Occipital lobe (tissue), 2 donors: Measurements from ENCODE around the gene GPRIN2. TPM values are rescaled to one million over a fixed set of nuclear protein-coding genes. Genes with fewer than 3 reads are reported as not detected.
"Not testable (repeated sequence)": the region's sequence is repeated elsewhere in the genome, so short reads cannot be mapped to it uniquely, and the experiment has no call there.

Experiments
- DNase-seq: peaks from one replicate; lab custom pipeline; 2025; lab: John Stamatoyannopoulos, UW
- total RNA-seq: library from RNA; depleted of rRNA; stranded (reverse); fragments of >200 nt; gene quantifications from one replicate; pipeline ENCODE4 v1.2.3, GENCODE V29; 2014

Gene GPRIN2
- total RNA-seq, 1 donor from 2014 or later = 19.3 TPM

DNA sequence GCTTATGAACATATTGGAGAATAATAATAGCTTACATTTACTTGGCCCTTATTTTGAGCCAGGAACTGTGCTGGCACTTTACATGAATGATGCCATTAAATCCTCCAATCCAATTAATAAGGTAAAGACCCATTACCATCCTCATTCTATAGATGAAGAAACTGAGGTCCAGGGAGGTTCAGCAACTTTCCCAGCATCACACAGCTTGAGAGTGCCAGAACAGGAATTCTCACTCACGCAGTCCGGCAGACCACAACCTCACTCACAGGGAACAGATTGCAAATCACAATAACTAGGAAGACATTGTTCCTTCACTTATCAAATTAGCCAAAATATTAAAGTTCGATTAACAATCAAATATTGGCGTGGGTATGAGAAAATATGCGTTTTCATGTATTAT, 18.3 kb downstream of the GPRIN2 start:
- DNase-seq = no peak

DNA sequence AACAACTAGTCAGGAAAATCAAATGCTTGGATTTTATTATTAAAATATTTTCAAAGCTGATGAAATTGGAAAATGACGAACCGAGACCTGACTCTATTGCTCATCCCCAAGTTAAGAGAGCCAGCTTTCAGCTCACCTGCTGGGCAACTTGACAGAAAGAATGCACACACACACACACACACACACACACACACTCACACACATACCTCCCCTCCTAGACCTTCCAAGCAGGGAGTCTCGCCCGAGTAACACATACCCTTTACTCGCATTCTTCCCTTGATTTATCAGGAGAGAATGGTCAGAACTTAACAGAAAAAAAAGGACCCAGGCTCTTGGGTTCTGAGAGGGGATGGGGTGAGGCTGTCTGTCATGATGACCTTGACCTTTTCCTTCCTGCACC, 19.1 kb downstream of the GPRIN2 start:
- DNase-seq = no peak

DNA sequence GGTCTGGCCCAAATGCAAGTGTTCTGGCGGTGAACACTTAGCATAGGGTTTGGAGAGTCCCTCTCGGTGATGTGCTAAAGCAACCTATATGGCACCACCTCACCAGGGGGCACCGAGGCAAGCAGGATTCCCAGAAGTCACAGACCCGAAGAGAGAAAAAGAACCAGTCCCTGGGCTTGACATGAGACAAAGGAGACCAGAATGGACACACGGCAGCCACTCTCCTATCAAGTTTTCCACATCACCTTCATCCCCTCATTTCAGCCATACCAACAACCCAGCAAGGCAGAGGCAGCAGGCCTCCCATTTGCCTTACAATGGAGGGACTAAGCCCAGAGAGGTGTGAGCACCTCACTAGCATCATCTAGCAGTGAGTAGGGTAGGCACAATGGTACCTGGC, 19.7 kb downstream of the GPRIN2 start:
- no peak for DNase-seq

DNA sequence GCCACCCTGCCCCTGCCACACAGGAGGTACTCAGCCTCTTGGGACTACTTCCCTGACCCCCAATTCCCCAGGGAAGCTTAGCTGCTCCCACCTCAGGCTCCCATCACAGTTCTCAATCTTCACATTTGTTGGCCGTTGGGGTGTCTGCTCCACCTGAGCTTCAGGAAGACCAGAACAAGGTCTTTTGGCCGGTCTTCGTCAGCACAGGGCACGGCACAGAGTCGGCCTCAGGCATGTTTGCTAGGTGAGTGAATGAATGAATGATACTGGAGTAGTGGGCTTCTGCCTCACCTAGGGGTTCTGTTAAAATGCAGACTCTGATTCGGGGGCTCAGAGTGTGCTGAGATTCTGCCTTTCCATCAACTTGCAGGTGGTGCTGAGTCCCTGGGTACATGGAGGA, 20.3 kb downstream of the GPRIN2 start:
- no peak for DNase-seq

DNA sequence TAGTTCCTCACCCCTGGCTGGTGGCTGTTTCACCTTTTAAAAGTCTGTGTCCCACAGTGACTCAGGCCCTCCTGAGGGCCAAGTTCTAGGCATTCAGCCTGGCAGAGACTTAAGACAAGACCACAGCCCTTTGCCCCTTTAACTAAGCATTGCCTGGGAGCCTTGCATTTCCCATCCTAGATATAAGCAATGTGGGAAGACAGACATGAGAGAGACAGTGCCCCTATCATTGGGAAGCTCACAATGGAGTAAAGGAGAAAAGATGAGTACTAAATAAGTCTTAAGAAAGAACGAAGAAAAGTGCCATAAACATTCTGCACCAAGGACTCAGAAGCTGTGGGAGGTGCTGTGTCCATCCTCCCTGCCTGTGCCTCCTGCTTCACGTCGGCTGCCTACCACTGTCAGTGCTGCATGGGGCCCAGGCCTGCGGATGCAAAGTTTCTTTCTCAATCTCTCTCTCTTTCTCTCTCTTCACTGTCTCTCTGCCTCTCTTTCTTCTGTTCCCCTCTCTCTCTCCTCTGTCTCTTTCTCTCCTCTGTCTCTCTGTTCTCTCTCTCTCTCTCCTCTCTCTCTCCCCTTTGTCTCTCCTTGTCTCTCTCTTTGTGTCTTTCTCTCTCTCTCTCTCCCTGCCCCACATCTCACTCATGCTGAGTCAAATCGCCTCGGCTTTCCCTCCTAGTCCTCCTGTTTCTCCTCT, 21.5 kb downstream of the GPRIN2 start:
- DNase-seq = no peak

DNA sequence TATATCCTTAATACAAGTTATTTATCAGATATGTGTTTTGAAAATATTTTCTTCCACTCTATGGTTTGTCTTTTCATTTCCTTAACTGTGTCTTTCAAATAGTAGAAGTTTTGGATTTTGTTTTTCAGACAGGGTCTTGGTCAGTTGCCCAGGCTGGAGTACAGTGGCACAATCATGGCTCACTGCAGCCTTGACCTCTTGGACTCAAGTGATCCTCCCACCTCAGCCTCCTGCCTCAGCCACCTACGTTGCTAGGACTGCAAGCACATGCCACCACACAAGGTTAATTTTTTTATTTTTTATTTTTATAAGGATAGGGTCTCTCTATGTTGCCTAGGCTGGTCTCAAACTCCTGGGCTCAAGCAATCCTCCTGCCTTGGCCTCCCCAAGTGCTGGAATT, 24.2 kb downstream of the GPRIN2 start:
- not testable (repeated sequence) for DNase-seq

DNA sequence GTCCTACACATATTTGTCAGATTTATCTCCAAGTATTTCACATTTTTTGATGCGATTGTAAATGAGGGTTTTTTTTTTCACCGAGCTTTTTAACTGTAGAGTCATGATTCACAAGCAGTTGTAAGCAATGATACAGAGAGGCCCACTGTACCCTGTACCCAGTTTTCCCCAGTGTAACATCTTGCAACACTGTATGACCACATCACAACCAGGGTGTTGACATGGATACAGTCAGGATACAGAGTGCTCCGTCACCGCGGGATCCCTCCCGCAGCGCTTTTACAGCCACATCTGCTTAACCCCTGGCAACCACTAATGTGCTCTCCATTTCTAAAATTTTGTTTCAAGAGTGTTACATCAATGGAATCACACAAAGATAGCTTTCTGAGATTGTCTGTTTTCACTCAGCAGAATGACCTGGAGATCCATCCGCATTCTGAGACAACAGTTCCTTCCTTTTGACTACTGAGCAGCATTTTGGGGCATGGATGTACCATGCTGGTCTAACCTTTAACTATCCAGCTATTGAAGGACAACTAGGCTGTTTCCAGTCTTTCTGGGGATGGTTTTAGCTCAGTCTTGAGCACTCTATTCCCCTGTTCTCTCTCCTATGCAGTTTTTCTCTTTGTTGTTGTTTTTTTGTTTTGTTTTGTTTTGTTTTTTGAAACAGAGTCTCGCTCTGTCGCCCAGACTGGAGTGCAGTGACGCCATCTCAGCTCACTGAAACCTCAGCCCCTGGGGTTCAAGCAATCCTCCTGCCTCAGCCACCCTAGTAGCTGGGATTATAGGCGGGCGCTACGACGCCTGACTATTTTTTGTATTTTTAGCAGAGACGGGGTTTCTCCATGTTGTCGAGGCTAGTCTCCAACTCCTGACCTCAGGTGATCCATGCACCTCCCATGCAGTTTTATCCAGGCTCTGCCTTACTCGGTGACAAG, 25.9 kb downstream of the GPRIN2 start:
- DNase-seq = no peak

DNA sequence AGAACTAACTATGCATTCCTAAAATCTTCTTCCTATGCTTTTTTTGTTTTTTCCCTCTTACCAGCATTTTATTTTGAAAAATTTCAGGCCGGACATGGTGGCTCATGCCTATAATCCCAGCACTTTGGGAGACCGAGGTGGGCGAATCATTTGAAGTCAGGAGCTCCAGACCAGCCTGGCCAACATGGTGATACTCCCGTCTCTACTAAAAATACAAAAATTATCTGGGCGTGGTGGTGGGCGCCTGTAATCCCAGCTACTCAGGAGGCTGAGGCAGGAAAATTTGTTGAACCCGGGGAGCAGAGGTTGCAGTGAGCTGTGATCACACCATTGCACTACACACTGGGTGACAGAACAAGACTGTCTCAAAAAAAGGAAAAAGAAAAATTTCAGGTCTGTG, 26.7 kb downstream of the GPRIN2 start:
- not testable (repeated sequence) for DNase-seq

DNA sequence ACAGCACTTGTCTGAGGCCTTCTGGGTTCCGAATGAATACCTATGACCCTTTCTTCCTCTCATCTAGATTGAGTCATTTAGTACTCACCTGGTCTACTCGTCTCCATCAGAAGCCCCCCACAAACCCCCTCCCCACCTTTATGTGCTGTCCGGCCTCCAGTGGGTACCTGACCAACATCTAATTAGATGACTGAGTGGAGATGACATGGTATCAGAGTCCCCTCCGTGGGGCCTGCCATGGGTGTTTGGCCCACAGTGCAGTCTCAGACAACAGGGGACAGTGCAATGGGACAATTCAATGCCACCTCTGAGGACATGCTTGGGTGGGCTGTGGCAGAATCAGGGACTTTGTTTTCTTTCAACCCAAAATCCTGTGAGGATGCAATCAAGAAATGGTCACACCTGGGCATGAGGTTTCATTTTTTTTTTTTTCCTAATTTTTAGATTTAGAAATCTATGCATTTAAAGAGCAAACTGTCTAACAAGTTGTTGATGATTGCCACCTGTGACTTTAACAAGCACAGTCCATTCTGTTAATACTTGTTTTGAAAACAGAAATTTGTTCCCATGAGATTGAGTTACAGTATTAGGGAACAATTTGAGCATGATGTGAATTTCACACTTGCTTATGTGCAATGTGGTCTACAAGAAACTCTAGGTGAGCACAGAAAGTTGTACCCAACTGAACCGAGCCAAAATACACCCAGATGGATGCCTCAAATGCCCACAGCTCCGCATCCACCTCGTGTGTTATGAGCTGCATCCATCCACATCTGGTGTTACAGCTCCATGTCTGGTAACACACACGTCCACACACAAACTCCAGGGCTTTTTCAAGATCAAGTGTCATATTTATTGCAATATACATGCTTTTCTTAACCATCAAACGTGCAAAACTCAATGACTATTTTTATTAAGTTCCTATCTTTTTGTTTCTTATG, 27.5 kb downstream of the GPRIN2 start:
- DNase-seq = no peak

DNA sequence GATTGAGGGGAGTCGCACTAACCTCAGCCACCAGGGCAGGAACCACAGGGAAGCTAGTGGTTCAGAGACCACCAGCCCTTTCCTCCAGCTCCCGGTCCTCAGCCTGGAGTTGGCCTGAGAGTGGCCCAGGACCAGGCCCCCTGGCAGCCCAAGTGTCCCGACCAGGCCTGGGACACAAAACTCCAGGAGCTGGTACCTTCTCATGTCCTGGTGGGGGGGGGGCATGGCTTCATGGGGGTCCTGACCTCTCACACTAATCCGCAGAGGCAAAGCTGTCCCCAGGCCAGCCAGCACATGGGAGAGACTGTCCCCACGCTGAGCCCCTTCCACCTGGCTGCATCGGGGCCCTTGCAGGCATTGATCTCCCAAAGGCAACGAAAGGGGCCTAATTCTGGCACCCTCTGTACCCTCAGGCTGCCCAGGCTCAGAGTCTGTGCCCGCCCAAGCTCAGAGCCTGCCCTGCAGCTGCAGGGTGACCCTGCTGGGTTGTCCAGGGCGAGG, 28.2 kb downstream of the GPRIN2 start:
- DNase-seq = no peak

DNA sequence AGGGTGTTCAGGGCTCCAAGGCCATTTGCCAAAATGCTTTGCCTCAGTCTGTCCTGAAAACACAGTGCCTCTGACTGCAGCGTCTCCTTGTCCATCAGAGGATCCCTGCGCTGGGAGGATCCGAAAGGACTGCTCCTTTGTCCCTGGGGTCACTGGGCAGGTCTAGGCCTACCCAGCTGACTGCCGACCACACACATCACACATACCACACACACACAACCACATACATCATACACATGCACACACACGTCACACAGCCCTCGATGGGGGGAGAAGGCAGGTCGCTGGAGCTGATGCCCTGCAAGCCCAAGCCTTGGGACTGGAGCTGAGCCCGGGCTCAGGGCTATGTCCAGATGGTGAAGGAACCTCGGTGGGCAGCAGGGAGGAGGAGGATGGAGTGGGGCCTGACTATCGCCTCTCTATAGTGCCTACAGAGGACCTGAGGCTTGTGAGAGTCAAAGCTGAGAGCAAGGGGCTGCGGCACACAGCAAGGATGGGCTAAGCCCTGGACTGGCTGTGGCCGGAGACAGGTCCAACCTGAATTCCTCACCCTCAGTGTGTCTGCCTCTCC, 29.1 kb downstream of the GPRIN2 start:
- no peak for DNase-seq

DNA sequence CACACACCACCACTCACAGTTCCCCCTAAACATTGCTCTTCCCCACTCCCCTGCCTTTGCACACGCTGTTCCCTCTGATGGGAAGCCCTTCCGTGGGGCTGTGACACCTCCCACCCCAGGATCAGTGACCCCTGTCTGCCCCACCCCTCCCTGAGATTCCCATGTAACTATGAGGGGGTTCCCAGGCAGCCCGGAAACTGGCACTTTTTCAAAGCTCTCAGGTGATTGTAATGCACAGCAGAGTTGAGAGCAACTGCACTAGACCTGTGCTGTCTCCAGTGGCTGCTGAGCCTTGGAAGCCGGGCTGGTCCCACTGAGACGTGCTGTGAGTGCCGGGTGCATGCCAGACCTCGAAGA, 29.8 kb downstream of the GPRIN2 start:
- no peak for DNase-seq

DNA sequence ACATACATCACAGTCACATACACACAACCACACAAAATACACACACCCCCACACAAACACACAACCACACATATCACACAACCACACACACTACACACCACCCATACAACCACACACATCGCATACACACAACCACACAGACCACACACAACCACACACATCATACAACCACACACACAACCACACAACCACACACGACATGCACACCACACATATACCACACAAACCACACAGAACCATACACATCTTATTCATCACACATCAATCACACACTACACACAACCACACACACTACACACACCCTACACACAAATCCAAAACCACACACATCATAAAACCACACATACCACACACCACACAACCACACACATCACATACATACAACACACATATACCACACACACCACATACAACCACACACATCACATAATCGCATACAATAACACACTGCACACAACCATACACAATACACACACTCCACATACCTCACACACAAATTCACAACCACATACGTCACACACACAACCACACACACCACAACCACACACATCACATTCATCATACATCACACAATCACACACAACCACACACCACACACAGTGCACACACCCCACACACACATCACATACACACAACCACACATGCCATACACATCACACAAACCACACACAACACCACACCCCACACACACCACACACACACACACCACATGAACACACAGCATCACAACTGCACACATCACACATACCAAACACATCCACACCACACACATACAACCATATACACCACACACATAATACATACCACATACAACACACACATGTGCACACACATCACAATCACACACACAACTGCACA, 30.4 kb downstream of the GPRIN2 start:
- DNase-seq = no peak

DNA sequence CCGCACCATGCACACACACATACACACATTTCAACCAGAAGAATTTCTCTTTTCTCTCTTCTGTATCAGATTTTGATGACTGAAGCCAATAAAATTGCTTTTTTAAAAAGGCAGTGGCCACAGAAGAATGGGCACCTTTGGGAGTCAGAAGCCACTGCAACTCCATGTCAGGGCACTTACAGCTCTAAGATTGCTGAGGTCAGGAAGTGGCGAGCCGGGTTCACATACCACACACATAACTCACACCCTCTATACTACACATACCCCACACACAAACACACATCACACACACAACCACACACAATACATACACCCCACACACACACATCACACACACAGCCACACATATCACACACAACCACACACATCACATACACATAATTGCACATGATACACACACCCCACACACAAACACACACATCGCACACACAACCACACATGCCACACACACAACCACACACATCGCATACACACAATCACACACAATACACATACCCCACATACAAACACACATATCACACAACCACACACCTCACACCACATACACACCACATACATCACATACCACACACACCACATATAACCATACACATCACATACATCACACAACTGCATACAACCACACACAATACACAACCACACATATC, 31.2 kb downstream of the GPRIN2 start:
- DNase-seq = no peak

DNA sequence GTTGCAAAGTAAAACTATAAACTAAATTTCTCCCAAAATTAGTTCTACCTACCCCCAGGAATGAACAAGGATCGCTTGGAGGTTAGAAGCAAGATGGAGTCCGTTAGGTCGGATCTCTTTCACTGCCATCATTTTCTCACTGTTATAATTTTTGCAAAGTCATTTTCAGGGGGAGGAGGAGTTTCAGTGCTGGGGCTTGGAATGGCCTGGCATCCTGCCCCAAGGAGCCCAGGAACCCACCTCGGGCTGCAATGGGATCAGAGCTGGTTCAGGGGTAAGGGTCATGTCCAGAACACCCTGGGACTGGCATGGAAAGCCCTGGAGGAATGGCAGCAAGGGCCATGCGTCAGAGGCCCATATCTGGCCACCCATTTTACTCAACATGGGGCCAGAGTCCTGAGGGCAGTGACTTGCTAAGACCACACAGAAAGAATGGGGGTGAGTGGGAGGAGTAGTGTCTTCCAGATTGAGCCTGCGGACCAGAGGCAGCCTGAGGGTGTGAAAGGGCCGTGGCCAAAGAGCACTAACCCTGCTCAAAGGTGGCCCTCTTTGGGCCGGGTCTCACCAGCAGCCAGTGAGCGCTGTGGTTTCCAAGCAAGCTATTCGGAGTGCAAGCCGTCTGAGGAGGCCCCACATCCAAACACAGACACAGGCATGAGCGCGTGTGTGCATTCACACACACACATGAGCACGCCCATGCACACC, 31.8 kb downstream of the GPRIN2 start:
- no peak for DNase-seq

DNA sequence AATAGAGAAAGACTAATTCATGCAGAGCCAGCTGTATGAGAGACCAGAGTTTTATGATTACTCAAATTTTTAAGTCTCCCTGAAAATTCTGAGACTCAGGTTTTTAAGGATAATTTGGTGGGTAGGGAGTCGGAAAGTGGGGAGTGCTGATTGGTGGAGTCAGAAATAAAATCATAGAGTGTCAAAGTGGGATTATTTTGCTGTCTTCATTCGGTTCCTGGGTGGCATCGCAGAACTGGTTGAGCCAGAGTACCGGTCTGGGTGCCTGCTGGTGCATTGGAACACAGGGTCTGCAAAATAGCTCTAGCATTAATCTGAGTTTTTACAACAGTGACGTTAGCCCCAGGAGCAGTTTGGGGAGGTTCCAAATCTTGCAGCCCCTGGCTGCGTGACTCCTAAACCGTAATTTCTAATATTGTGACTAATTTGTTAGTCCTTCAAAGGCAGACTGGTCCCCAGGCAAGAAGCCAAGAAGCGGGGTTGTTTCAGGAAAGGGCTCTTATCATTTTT, 32.4 kb downstream of the GPRIN2 start:
- no peak for DNase-seq

DNA sequence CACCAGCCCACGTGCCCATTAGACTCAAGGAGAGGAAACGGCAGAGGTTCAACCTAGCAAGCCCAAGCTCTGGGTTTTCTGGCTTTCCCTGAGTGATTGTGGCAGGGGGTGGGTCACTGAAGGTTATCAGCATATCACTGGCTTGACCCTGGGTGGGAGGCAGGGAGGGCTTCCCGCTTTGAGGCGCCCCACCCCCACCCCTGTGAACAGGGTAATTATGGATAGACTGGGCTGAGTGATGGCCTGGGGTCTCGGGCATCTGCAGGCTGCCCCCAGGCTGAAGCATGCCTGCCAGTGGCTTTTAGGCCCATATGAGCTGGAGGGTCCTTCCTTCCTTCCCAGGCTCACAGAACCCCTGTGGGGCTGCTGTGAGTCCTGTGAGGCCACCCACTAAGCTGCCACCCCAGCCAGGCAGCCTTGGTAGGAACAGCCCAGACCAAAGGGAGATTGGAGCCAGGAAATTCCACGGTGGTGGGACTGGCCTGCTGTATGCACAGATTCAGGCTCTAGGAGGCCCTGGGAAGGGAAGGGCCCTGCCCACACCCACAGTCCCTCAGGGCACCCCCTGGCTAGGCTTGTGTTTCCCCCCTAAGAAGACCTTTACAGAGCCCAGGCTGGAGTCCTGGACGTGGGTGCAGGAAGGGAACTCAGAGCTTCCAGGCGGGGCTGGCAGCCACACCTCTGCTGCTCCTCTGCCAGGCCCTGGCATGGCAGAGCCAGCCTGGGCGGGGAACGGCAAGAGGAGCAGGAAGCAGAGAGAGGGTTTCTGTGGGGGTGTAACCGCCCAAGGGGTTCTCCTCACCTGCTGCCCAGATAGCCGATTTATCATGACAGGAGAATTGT, 33.1 kb downstream of the GPRIN2 start:
- no peak for DNase-seq
